HG03280 (cell line): ENCODE data around the gene KRT14.
"Not testable (repeated sequence)": the region's sequence is repeated elsewhere in the genome, so short reads cannot be mapped to it uniquely, and the experiment has no call there.

Experiments used
- ATAC-seq: cut with Tn5 transposase; IDR thresholded peaks from one replicate; pipeline ENCODE4 v1.9.1; 2021; ENCODE audit warnings: mild to moderate bottlenecking, moderate library complexity; ENCODE audit not compliant: unreplicated experiment

Gene KRT14

GRCh38 chr17:41623184-41623861 lies 36.6 kb upstream of the KRT14 start:
- ATAC-seq = not testable (repeated sequence)

DNA sequence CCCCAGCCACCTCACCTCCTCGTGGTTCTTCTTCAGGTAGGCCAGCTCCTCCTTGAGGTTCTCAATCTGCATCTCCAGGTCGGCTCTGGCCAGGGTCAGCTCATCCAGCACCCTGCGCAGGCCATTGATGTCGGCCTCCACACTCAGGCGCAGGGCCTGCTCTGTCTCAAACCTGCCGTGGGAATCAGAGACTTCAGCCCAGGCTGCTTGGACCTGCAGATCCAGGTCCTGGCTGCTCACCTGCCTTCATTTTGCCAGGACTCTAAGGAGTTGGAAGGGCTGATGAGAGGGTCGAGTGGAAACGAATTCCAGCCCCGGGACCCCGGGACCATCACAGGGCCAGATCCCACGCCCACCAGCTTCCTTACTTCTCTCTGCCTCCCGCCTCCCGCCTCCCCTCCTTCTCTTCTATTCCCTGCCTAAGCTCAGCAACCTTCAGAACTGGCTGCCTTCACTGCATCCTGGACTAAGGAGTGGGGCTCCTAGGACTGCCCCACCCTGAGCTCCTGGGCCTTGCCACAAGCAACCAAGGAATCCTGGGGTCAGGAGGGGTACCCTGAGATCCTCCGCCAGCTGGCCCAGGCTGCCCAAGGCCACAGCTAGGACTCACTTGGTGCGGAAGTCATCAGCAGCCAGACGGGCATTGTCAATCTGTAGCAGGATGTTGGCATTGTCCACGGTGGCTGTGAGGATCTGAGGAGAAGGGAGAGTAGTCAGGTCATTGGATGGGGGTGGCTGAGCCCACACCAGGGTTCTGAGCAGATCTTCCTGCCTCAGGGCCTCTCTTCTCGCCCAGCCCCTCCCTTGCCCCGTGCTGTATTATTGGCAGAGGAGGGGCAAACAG lies 35.9 kb upstream of the KRT14 start:
- ATAC-seq = not testable (repeated sequence)

- ATAC-seq = no peak
Measured at GRCh38 chr17:41621916-41622315, 35.2 kb upstream of the KRT14 start.

- ATAC-seq = not testable (repeated sequence)
Measured at GRCh38 chr17:41621435-41621817, 34.7 kb upstream of the KRT14 start.

- no peak for ATAC-seq
Measured at GRCh38 chr17:41620583-41621434, 34.1 kb upstream of the KRT14 start.

GRCh38 chr17:41619927-41620582 lies 33.4 kb upstream of the KRT14 start:
- ATAC-seq = not testable (repeated sequence)

DNA sequence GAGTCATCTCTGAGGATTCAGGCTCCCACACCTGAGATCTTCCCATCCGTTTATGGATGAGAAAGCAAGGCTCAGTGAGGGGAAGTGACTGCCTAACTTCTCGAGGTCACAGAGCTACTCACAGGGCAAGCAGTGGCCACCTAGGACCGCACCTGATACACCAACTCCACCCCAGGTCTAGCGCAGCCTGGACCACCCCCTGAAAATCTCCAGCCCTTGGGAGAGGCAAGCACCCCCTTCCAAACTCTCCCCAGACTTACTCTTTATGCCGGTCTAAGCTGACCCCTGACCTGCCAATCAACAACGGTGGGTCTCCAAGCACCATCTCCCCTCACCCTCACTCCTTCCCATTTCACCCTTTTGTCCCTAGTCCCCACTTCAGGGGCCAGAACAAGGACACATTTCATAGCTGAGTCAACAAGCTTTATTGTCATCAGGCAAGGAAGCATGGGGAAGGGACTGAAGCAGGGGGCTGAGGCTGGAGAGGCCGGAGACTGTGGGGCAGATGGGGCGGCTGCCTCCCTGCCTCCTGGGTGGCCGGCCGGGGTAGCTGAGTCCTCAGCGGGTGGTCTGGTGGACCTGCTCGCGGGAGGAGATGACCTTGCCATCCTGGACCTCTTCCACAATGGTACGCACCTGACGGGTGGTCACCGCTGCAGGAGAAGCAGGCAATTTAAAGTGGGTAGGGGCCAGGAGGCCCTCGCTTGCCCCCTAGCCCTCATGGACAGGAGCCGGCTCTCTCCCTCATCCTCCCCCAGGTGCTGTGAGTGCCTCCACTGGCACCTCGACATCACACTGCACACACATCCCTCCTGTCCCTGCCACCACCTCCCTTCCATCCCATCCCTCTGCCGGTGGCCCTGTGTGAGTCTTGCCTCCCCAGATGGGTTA lies 32.6 kb upstream of the KRT14 start:
- no peak for ATAC-seq

DNA sequence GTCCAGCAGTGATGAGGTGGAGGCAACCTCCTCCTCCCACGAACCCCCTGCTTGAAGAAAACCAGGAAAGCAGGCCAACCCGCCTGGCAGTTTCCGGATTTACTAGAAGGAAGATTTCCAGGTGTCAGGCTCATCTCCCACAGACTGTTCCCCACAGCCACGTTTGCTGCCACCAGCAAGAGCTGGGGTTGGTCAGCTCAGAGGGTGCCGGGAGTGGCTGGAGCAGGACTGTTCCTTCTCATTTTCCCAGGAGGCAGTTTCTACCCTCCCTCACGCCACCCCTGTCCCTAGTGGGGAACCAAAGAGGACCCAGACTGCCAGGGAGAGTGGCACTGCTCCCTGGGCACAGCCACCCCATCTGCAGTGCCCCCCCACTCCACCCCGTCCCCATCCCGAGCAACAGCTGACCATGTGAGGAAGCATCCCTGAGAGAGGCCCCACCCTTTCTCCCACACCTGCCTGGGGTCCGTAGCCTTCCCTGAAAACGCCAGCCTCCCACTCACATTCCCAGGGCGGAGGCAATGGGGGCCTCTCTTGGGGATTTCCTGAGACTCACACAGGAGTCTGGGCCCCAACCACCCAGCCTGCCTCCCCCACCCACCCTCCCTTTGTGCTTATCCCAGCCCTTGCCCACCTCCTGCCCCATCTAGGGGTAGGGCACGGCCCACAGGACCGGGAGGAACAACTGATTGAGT lies 31.8 kb upstream of the KRT14 start:
- ATAC-seq = no peak

GRCh38 chr17:41617698-41618097 lies 31.0 kb upstream of the KRT14 start:
- ATAC-seq = no peak

DNA sequence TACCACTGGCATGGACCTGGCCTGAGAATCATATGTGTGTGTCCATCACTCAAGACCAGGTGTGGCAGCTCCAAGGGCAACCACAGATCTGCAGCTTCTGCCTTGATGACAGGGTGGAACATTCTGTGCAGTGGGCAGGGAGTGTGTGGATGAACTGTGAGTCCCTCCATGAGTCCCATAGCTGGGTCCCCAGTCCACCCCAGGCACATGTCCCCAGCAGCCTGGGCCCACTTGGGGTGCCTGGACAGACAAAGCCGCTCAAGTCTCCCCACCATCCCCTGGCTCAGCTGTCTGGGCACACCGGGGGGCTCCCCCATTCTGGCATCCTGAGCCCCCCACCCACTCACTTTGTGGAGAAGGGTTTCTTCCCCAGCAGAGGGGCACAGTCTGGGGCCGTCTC lies 30.4 kb upstream of the KRT14 start:
- ATAC-seq = no peak

- not testable (repeated sequence) for ATAC-seq
Measured at GRCh38 chr17:41616486-41616885, 29.8 kb upstream of the KRT14 start.

GRCh38 chr17:41615454-41615853 lies 28.8 kb upstream of the KRT14 start:
- no peak for ATAC-seq

GRCh38 chr17:41614767-41615166 lies 28.1 kb upstream of the KRT14 start:
- not testable (repeated sequence) for ATAC-seq

- no peak for ATAC-seq
Measured at GRCh38 chr17:41614098-41614497, 27.4 kb upstream of the KRT14 start.

DNA sequence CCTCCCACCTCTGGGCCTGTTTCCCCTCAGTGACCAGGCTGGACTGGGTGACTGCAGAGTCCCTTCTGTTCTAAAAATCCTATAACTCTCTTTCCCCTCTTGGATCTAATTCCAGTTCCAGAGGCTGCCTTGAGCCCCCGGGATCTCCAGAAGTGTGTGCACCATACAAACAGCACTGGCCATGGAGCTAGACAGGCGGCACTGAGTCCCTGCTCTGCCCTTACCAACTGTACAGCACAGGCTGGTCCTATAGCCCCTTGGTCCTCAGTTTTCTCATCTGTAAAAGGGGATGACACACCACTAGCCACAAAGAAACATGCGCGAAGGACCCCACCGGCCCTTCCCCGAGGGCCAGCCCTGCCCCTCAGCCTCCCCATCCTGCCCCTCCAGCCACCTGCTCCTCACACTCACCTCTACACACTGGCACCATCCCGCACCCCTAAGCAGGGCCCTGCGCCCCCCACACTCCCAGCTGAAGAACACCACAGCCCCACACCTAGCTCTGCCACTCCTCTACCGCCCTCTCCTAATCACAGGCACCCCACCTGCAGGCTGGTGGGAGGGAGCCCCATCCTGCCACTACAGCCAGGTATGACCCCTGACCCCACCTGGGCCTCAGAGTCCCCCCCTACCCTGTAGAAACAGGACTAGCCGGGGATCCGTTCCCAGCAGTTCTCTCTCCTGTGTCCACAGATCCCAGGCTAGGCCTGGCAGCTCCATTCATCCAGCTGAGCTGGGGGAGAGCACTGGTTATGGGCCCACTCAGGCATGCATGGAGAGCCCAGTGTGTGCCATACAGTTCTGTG lies 26.8 kb upstream of the KRT14 start:
- ATAC-seq = no peak

GRCh38 chr17:41612376-41613160 lies 25.9 kb upstream of the KRT14 start, which contains the start of gene KRT16:
KRT16 (minus strand) TSS chr17:41612767; CDS start chr17:41612688, 79 bp downstream.
- not testable (repeated sequence) for ATAC-seq

- no peak for ATAC-seq
Measured at GRCh38 chr17:41610965-41611640, 24.4 kb upstream of the KRT14 start.
